WTC11 (cell line): Measurements from ENCODE around the gene ATAD2B. TPM values are rescaled to one million over a fixed set of nuclear protein-coding genes. Genes with fewer than 3 reads are reported as not detected.

Experiments
- ATAC-seq: fragments of 200-7000 bp; cut with Tn5 transposase; 2 replicates; pipeline ENCODE4 v1.10.0; 2021; ENCODE audit warnings: mild to moderate bottlenecking, moderate library complexity
- CTCF ChIA-PET: fragments of 300-600 bp; sonication (Branson Sonifier 250); formaldehyde crosslinking; loops from one replicate; lab custom pipeline; 2021; ENCODE audit warnings: antibody characterized with exemption; lab: Charles Lee
- POLR2A ChIA-PET: fragments of 350-600 bp; sonication (Branson Sonifier 250); formaldehyde crosslinking; loops from one replicate; lab custom pipeline; 2021; ENCODE audit warnings: antibody characterized with exemption; lab: Charles Lee
- DNase-seq: peaks from one replicate; pipeline ENCODE4 v3.0.0; 2021; ENCODE audit warnings: low spot score
- H3K27ac Mint-ChIP-seq: 2 replicates; pipeline ENCODE4 v1.8.0; 2021; ENCODE audit warnings: mixed read lengths
- H3K27me3 Mint-ChIP-seq: 2 replicates; pipeline ENCODE4 v1.8.0; 2021; ENCODE audit warnings: low read depth, mild to moderate bottlenecking, moderate library complexity, mixed read lengths
- H3K36me3 Mint-ChIP-seq: 2 replicates; pipeline ENCODE4 v1.8.0; 2021; ENCODE audit warnings: mixed read lengths
- H3K4me1 Mint-ChIP-seq: 2 replicates; pipeline ENCODE4 v1.8.0; 2022; ENCODE audit warnings: mixed read lengths
- H3K4me3 Mint-ChIP-seq: 2 replicates; pipeline ENCODE4 v1.8.0; 2021; ENCODE audit warnings: mild to moderate bottlenecking, moderate library complexity, mixed read lengths
- H3K9me3 Mint-ChIP-seq: 2 replicates; pipeline ENCODE4 v1.8.0; 2021; ENCODE audit warnings: mixed read lengths
- AFF4 ChIP-seq: sonication (generic); formaldehyde crosslinking; IDR thresholded peaks from 2 replicates; pipeline ENCODE4 v1.8.1; 2023; ENCODE audit warnings: mild to moderate bottlenecking, missing genetic modification reagents, borderline replicate concordance
- ATF3 ChIP-seq: sonication (generic); formaldehyde crosslinking; conservative IDR thresholded peaks from 2 replicates; pipeline ENCODE4 v1.8.1; 2022; ENCODE audit warnings: mild to moderate bottlenecking, missing genetic modification reagents
- CREM ChIP-seq: sonication (generic); formaldehyde crosslinking; IDR thresholded peaks from 2 replicates; pipeline ENCODE4 v1.8.1; 2022; ENCODE audit warnings: mild to moderate bottlenecking, missing genetic modification reagents, moderate library complexity
- E2F4 ChIP-seq: sonication (generic); formaldehyde crosslinking; IDR thresholded peaks from 2 replicates; pipeline ENCODE4 v1.8.1; 2022; ENCODE audit warnings: low read depth, mild to moderate bottlenecking, moderate library complexity, missing genetic modification reagents, borderline replicate concordance
- ERG ChIP-seq: fragments of 250-450 bp; sonication (Bioruptor Pico); IDR thresholded peaks from 2 replicates; pipeline ENCODE4 v1.8.0; 2021; ENCODE audit warnings: mild to moderate bottlenecking
- HMGA2 ChIP-seq: fragments of 250-450 bp; sonication (Bioruptor Pico); IDR thresholded peaks from 2 replicates; pipeline ENCODE4 v1.4.0; 2021; ENCODE audit warnings: mild to moderate bottlenecking, moderate library complexity
- MAX ChIP-seq: sonication (generic); formaldehyde crosslinking; IDR thresholded peaks from 2 replicates; pipeline ENCODE4 v1.8.0; 2022; ENCODE audit warnings: mild to moderate bottlenecking, missing genetic modification reagents
- MLX ChIP-seq: sonication (generic); formaldehyde crosslinking; IDR thresholded peaks from 2 replicates; pipeline ENCODE4 v1.8.1; 2023; ENCODE audit warnings: mild to moderate bottlenecking, missing genetic modification reagents, moderate library complexity
- NR1H2 ChIP-seq: sonication (generic); formaldehyde crosslinking; IDR thresholded peaks from 2 replicates; pipeline ENCODE4 v1.9.0; 2021; ENCODE audit warnings: mild to moderate bottlenecking, moderate library complexity, missing genetic modification reagents
- NR2C2 ChIP-seq: sonication (generic); formaldehyde crosslinking; IDR thresholded peaks from 2 replicates; pipeline ENCODE4 v1.8.0; 2022; ENCODE audit warnings: mild to moderate bottlenecking, missing genetic modification reagents
- NR3C1 ChIP-seq: sonication (generic); formaldehyde crosslinking; conservative IDR thresholded peaks from 2 replicates; pipeline ENCODE4 v1.8.1; 2023; ENCODE audit warnings: low read depth, mild to moderate bottlenecking, missing genetic modification reagents
- PRDM15 ChIP-seq: sonication (generic); formaldehyde crosslinking; IDR thresholded peaks from 2 replicates; pipeline ENCODE4 v1.8.0; 2022; ENCODE audit warnings: missing genetic modification reagents
- PRRX2 ChIP-seq: fragments of 250-450 bp; sonication (Bioruptor Pico); IDR thresholded peaks from 2 replicates; pipeline ENCODE4 v1.8.0; 2021; ENCODE audit warnings: mild to moderate bottlenecking
- STAT6 ChIP-seq: sonication (generic); formaldehyde crosslinking; conservative IDR thresholded peaks from 2 replicates; pipeline ENCODE4 v1.8.1; 2023; ENCODE audit warnings: mild to moderate bottlenecking, low read depth, missing genetic modification reagents, moderate library complexity
- TEAD1 ChIP-seq: sonication (generic); formaldehyde crosslinking; IDR thresholded peaks from 2 replicates; pipeline ENCODE4 v1.8.0; 2022; ENCODE audit warnings: mild to moderate bottlenecking, missing genetic modification reagents
- TP53 ChIP-seq: sonication (generic); formaldehyde crosslinking; IDR thresholded peaks from 2 replicates; pipeline ENCODE4 v1.8.1; 2023; ENCODE audit warnings: mild to moderate bottlenecking, missing genetic modification reagents
- USF2 ChIP-seq: sonication (generic); formaldehyde crosslinking; IDR thresholded peaks from 2 replicates; pipeline ENCODE4 v1.8.1; 2023; ENCODE audit warnings: mild to moderate bottlenecking, missing genetic modification reagents, moderate library complexity
- ZNF317 ChIP-seq: sonication (generic); formaldehyde crosslinking; IDR thresholded peaks from 2 replicates; pipeline ENCODE4 v1.8.1; 2023; ENCODE audit warnings: low read depth, mild to moderate bottlenecking, moderate library complexity, missing genetic modification reagents, borderline replicate concordance
- total RNA-seq: library from RNA; stranded (reverse); gene quantifications from 3 replicates; pipeline ENCODE4 v1.2.3, GENCODE V29; 2021

The ATAD2B gene
- total RNA-seq, 1 experiment from 2014 or later: 21.5 TPM

GRCh38 chr2:23756593-23757292 is 170.2 kb downstream of the ATAD2B start:
- H3K4me3 Mint-ChIP-seq: no peak overlapping the region
- H3K27ac Mint-ChIP-seq: no peak overlapping the region
- H3K9me3 Mint-ChIP-seq: no peaks in the 10 kb centered on the region
- DNase-seq (no peak), ATAC-seq (no peak)
- peaks cover 34% of the 10 kb centered on the region for H3K4me1 Mint-ChIP-seq
- no peaks in the 10 kb centered on the region for H3K27me3 Mint-ChIP-seq
- H3K36me3 Mint-ChIP-seq: peaks cover 13% of the 10 kb centered on the region
- no peak for TF ChIP-seq MLX (CRISPR knock-in tag)
- no peak for TF ChIP-seq HMGA2 (CRISPR knock-in tag)
- no peak for TF ChIP-seq TEAD1 (CRISPR knock-in tag)
- TF ChIP-seq NR3C1 (CRISPR knock-in tag): no peak
- no peak for TF ChIP-seq ERG (CRISPR knock-in tag)
- no peak for TF ChIP-seq ZNF317 (CRISPR knock-in tag)
- TF ChIP-seq AFF4 (CRISPR knock-in tag): no peak
- TF ChIP-seq PRDM15: no peak
- no peak for TF ChIP-seq MAX (CRISPR knock-in tag)
- TF ChIP-seq CREM: no peak
- TF ChIP-seq STAT6 (CRISPR knock-in tag): no peak
- CTCF ChIA-PET: no interaction called here
- POLR2A ChIA-PET: no interaction called here

- peaks cover 13% of the 10 kb centered on the region for H3K36me3 Mint-ChIP-seq
- CTCF ChIA-PET: no interaction called here
- no peak for TF ChIP-seq TP53
- no peak for TF ChIP-seq NR1H2
- TF ChIP-seq PRRX2 (CRISPR knock-in tag): no peak
- no peak for TF ChIP-seq ATF3
- no peak for TF ChIP-seq CREM
- TF ChIP-seq E2F4 (CRISPR knock-in tag): no peak
- no peak for TF ChIP-seq NR2C2 (CRISPR knock-in tag)
- no peak for TF ChIP-seq USF2 (CRISPR knock-in tag)
Observed at GRCh38 chr2:23754970-23755369, 172.0 kb downstream of the ATAD2B start.

More at GRCh38 chr2:23754970-23755369, 172.0 kb downstream of the ATAD2B start:
- H3K4me3 Mint-ChIP-seq: no peak overlapping the region
- no peak overlapping the region; the same call in 1 of the 2 replicates for H3K27ac Mint-ChIP-seq
- POLR2A ChIA-PET: no interaction called here
- H3K9me3 Mint-ChIP-seq: no peaks in the 10 kb centered on the region
- DNase-seq: no peak
- peaks cover 52% of the 10 kb centered on the region for H3K4me1 Mint-ChIP-seq
- no peaks in the 10 kb centered on the region for H3K27me3 Mint-ChIP-seq
- ATAC-seq: no peak
